Activated CD8-positive, alpha-beta T cell treated with anti-CD3 and anti-CD28 coated beads for 36 hours (primary cell): ENCODE results near the gene SEC14L6. TPM values are rescaled to one million over a fixed set of nuclear protein-coding genes. Genes with fewer than 3 reads are reported as not detected.

Experiments used
- ATAC-seq: fragments of 200-7000 bp; cut with Tn5 transposase; one replicate; pipeline ENCODE4 v1.10.0; 2021; ENCODE audit warnings: mild to moderate bottlenecking, moderate library complexity
- CTCF ChIA-PET: fragments of 350-600 bp; sonication (Branson Sonifier 250); formaldehyde crosslinking; loops from one replicate; lab custom pipeline; 2021; ENCODE audit warnings: antibody characterized with exemption; lab: Charles Lee
- POLR2A ChIA-PET: fragments of 350-600 bp; sonication (Branson Sonifier 250); formaldehyde crosslinking; loops from one replicate; lab custom pipeline; 2021; ENCODE audit warnings: antibody characterized with exemption; lab: Charles Lee
- DNase-seq: peaks from one replicate; pipeline ENCODE4 v3.0.0-alpha.2; 2020
- H3K27ac Mint-ChIP-seq: one replicate; pipeline ENCODE4 v1.8.0; 2021; ENCODE audit warnings: mild to moderate bottlenecking, mixed read lengths
- H3K27me3 Mint-ChIP-seq: one replicate; pipeline ENCODE4 v1.8.0; 2021; ENCODE audit warnings: mixed read lengths
- H3K36me3 Mint-ChIP-seq: one replicate; pipeline ENCODE4 v1.8.0; 2021; ENCODE audit warnings: low read depth, mixed read lengths
- H3K4me1 Mint-ChIP-seq: one replicate; pipeline ENCODE4 v1.8.0; 2021; ENCODE audit warnings: low read depth, mixed read lengths
- H3K4me3 Mint-ChIP-seq: one replicate; pipeline ENCODE4 v1.8.0; 2021; ENCODE audit warnings: mild to moderate bottlenecking, moderate library complexity, mixed read lengths
- H3K9me3 Mint-ChIP-seq: one replicate; pipeline ENCODE4 v1.8.0; 2021; ENCODE audit warnings: mixed read lengths
- intact Hi-C: fragments of 100-400 bp; cut with micrococcal nuclease; formaldehyde crosslinking; loops from one replicate; pipeline ENCODE4 v1.10.0; 2022
- total RNA-seq, 2 experiments: library from RNA; stranded (reverse); gene quantifications; one replicate each; pipeline ENCODE4 v1.2.3, GENCODE V29; 2021
- TF ChIP-seq, protein P1 (sequence below): fragments of 200-600 bp; IDR thresholded peaks from one replicate; pipeline ENCODE4 v1.8.0; 2022; ENCODE audit warnings: antibody characterized with exemption, mild to moderate bottlenecking

SEC14L6 gene
- total RNA-seq, 2 experiments from 2014 or later: not detected

DNA sequence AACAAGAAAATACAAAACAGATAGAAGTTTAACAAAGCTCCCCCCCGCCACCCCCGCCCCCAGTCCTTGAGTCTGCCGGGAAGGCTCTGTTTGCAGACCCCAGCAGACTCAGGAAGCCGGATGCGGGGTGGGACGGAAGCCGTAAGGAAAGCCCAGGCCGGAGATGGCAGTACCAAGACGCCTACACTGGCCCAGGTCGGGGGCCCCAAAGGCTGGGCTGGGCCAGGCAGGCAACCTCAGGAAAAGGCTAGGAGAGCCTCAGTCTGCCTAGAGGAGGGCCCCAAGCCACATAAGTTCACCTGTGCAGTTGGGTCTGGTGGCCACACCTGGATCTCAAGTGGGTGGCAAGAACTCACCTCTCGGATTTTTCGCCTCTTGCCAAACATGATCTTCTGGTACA, 31.9 kb upstream of the SEC14L6 start:
- H3K27me3 Mint-ChIP-seq: no peaks in the 10 kb centered on the region
- ATAC-seq (no peak), DNase-seq (no peak)
- ChIA-PET CTCF (no interaction called here), POLR2A (no interaction called here)
- H3K36me3 Mint-ChIP-seq: peaks cover 52% of the 10 kb centered on the region
- no peak overlapping the region for H3K27ac Mint-ChIP-seq
- H3K4me3 Mint-ChIP-seq: no peak overlapping the region
- peaks cover 6% of the 10 kb centered on the region for H3K4me1 Mint-ChIP-seq
- intact Hi-C loops: no loop called here
- no peaks in the 10 kb centered on the region for H3K9me3 Mint-ChIP-seq
- TF ChIP-seq, protein P1, sequence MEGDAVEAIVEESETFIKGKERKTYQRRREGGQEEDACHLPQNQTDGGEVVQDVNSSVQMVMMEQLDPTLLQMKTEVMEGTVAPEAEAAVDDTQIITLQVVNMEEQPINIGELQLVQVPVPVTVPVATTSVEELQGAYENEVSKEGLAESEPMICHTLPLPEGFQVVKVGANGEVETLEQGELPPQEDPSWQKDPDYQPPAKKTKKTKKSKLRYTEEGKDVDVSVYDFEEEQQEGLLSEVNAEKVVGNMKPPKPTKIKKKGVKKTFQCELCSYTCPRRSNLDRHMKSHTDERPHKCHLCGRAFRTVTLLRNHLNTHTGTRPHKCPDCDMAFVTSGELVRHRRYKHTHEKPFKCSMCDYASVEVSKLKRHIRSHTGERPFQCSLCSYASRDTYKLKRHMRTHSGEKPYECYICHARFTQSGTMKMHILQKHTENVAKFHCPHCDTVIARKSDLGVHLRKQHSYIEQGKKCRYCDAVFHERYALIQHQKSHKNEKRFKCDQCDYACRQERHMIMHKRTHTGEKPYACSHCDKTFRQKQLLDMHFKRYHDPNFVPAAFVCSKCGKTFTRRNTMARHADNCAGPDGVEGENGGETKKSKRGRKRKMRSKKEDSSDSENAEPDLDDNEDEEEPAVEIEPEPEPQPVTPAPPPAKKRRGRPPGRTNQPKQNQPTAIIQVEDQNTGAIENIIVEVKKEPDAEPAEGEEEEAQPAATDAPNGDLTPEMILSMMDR: no peak

DNA sequence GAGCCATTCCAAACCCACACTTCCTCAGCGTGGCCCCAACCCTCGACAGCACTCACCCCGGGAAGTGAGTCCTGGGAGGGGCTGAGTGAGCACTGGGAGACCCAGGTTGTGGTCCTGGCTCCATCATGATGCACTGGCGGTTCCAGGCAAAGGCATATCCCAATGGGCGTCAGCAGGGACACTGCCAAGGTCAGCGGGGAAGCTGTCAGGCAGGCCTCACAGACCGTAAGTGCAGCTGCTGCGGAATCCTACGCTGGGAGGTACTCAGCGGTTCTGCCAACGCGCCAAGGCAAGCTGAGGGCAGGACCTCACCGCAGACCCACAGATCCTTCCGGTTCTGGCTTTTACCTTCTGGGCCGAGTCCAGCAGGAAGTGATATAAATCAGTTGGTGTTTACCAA, 29.3 kb upstream of the SEC14L6 start:
- intact Hi-C loops: no loop called here
- no peak for DNase-seq
- Mint-ChIP-seq H3K27ac (no peak overlapping the region), H3K36me3 (peaks cover 40% of the 10 kb centered on the region), H3K9me3 (no peaks in the 10 kb centered on the region), H3K27me3 (no peaks in the 10 kb centered on the region), H3K4me3 (no peak overlapping the region), H3K4me1 (peaks cover 6% of the 10 kb centered on the region)
- no peak for ATAC-seq
- CTCF ChIA-PET: no interaction called here
- TF ChIP-seq, protein P1: no peak
- POLR2A ChIA-PET: interaction anchor here (0.9 kb wide), 1 partner anchor 12 kb away, joined by 3 read pairs; no protein-coding TSS in a partner anchor

DNA sequence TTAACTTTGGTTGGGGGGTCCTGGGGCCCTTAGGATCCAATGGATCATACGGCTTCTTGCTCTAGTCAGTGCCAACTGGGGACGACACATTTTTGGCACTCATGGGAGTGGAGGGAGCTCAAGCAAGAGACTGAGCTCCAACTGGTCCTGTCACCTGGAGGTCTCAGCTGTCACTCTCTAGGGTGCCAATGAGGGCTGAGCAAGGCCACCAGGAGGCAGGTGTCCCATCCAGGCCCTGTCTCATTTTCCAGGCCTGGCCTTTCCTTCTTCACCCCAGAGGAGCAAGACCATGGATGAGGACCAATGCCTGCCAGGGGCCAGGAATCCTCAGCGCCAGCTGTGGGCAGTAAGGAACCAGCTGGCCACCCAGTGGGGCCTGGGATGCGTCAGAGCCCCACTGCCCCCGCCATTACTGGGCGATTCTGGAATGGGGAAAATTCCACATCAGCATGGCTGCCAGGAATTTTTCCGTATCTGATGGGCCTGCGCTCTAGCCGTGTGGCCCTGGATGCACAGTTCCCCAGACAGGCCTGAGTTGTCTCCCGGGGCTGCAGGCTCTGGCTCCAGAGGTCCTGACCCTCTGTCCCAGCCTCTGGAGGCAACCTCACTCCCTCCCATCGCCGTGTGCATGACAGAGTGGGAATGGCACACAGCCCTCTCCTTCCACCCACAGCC, 28.6 kb upstream of the SEC14L6 start:
- DNase-seq (no peak), ATAC-seq (peak; percentile 40)
- CTCF ChIA-PET: no interaction called here
- Mint-ChIP-seq H3K4me1 (peaks cover 6% of the 10 kb centered on the region), H3K4me3 (no peak overlapping the region), H3K36me3 (peaks cover 36% of the 10 kb centered on the region), H3K27ac (no peak overlapping the region), H3K27me3 (no peaks in the 10 kb centered on the region), H3K9me3 (no peaks in the 10 kb centered on the region)
- POLR2A ChIA-PET: interaction anchor here (0.9 kb wide), 1 partner anchor 12 kb away, joined by 3 read pairs; no protein-coding TSS in a partner anchor
- TF ChIP-seq, protein P1: no peak
- intact Hi-C loops: no loop called here

DNA sequence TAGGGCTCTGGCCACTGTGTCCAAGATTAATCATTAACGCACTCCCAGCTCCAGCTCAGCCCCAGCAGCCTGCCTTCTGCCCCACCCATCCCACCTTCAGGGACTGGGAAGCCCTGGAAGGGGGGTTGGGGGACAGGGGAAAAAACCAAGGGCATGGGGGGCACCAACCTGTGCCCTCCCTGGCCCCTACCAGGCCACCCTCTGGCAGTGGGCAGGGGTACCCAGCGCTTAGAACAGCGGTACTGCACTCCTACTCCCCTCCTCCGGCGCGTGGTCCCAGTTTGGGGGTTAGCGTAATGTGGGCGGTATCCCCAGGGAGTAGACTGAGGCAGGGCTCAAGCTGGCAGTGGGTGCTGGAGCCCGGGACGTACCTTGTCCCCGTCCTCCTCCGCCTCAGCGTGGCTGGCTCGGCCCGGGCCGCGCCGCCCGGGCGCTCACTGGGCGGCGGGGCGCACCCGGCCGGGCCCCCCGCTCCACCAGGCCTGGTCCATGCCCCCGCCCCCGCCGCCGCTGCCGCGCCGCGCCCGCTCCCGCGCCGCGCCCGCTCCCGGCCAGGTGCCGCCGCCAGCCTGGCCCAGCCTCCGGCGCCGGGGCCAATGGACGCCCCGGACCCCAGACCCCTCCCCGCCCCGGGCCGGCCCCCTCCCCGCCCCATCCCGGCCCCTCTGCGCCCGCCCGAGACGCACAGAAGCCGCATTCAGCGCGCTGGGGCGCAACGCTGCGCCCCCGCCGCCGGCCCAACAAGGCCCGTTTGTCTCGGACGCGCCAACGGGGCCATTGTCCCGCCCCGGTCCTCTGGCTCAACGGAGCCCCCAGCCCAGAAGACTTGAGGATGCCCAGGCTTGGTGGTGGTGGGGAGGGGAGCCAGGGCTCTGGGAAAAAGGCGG, 27.8 kb upstream of the SEC14L6 start, which contains the start of gene GAL3ST1:
GAL3ST1 (minus strand) TSS at position 571 of the 887 bp plus-strand sequence. CDS start 17,273 bp downstream, outside the sequence.
- ATAC-seq (no peak), DNase-seq (no peak)
- Mint-ChIP-seq H3K27ac (no peak within 1 kb of the TSS), H3K27me3 (no peaks in the 10 kb centered on the region), H3K9me3 (no peaks in the 10 kb centered on the region), H3K4me3 (no peak within 1 kb of the TSS), H3K36me3 (peaks cover 30% of the 10 kb centered on the region), H3K4me1 (peaks cover 6% of the 10 kb centered on the region)
- ChIA-PET POLR2A (interaction anchor here (0.6 kb wide), 1 partner anchor 15 kb away, joined by 3 read pairs; no protein-coding TSS in a partner anchor), CTCF (no interaction called here)
- intact Hi-C loops: no loop called here
- TF ChIP-seq, protein P1: no peak
